ENCODE data around the gene PACRG. TPM values are rescaled to one million over a fixed set of nuclear protein-coding genes. Genes with fewer than 3 reads are reported as not detected.

The PACRG gene
- total and polyA plus RNA-seq, 2 of the 8 experiments (the other 6 are each of a cell fraction or from before 2014, with no cell fraction given): 0.44 to 0.54 TPM

GRCh38 chr6:162900503-162900902 is 172.7 kb downstream of the PACRG start (continued):
- TF ChIP-seq CHD7 (IDR thresholded peaks at IDR 0.05; ENCODE audit: insufficient replicate concordance, low read length) (no peak), JUN (IDR thresholded peaks at IDR 0.05; ENCODE audit: low read depth, low read length) (no peak), POU5F1 (IDR thresholded peaks at IDR 0.05; ENCODE audit: low read depth, low read length) (no peak), BRCA1 (IDR thresholded peaks at IDR 0.05; ENCODE audit: low read depth, low read length) (no peak), RBBP5 (IDR thresholded peaks at IDR 0.05; ENCODE audit: borderline replicate concordance, low read depth, low read length) (no peak), TBP (IDR thresholded peaks at IDR 0.05; ENCODE audit: low read depth, low read length) (no peak)
